NCI-H128 (cell line): ENCODE results near the gene POLR3C.
A peak's percentile ranks its signal among the peaks of the same experiment; 100 is the strongest.
"Not testable (repeated sequence)": the region's sequence is repeated elsewhere in the genome, so short reads cannot be mapped to it uniquely, and the experiment has no call there.

ENCODE experiments used
- DNase-seq: peaks from one replicate; lab custom pipeline; 2025; ENCODE audit not compliant: unreplicated experiment; lab: John Stamatoyannopoulos, UW

Gene POLR3C, protein sequence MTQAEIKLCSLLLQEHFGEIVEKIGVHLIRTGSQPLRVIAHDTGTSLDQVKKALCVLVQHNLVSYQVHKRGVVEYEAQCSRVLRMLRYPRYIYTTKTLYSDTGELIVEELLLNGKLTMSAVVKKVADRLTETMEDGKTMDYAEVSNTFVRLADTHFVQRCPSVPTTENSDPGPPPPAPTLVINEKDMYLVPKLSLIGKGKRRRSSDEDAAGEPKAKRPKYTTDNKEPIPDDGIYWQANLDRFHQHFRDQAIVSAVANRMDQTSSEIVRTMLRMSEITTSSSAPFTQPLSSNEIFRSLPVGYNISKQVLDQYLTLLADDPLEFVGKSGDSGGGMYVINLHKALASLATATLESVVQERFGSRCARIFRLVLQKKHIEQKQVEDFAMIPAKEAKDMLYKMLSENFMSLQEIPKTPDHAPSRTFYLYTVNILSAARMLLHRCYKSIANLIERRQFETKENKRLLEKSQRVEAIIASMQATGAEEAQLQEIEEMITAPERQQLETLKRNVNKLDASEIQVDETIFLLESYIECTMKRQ

DNA sequence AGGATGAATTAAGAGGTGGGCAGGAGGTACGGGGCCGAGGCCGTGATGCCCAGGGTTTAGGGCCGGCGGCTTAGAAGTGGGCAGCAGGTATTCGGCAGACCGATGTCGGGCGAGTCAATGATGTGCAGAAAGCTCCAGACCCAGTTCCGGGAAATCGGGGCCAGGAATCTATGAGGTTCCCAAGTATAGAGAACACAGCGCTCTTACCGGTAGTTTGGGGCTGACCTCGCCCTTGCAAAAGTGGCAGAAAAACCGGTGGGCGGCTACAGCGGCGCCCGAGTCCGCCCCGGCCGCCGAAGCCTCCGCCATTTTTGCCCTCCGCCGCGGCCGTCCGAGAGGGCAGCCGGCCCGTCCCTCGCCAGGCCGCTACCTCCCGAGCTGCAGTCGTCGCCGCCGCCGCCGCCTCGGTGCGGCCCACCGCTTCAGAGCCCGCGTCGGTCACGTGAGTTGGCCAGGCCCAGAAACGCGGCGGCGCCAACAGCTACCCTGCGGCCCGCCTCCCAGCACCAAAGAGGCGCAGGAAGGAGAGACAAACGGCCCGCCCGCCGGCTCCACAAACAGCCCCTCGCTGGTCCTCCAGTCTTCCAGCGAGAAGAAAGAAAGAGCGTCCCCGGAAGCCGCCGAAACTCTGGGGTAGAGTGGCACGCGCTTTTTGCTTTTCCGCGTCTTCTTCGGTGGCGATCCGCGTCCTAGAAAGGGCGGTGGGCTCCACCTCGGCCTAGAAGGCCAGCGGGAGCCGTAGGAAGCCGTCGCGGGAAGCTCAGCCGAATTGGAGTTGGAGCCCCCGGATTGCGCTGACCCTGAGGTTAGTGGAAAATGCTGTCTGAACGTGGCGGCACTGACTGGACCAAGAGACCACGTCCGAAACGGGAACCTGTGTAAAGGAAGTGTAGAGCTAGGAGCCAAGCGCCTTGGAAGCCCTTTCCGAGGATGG is at the start of gene POLR3C, which contains the start of gene RNF115:
TSS of gene POLR3C (plus strand) at position 636 of the 934 bp plus-strand sequence. CDS start 1,577 bp downstream, outside the sequence.
TSS of gene RNF115 (minus strand) at position 531 of the 934 bp plus-strand sequence. CDS start at position 309, 222 bp downstream.
- peak; percentile 86 for DNase-seq

GRCh38 chr1:145777357-145778145 is 46.4 kb upstream of the POLR3C start:
- DNase-seq, result no peak

GRCh38 chr1:145778146-145778540 is 45.9 kb upstream of the POLR3C start:
- DNase-seq, result no peak

- DNase-seq, result no peak
These were observed 41.5 kb upstream of the POLR3C start for GRCh38 chr1:145782272-145783099.

DNA sequence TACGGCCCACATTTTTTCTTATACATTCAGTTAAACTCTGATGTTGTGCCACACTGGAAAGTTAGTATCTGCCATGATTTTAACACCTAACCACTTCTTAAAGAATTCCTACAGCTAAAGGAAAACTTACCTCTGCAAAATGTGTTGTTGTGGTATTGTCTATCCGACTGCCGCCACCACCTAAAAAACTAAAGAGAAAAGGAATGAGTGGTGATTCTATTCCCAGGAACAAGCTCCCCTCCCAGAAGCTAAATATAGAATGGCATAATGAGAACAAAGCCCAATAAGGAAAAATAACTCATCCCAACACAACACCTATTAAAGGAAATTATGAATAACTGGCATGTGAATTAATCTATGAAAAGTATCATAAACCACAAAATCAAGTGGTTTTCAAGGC is 39.6 kb upstream of the POLR3C start:
- DNase-seq, result no peak

- no peak for DNase-seq
These were observed 38.5 kb upstream of the POLR3C start for GRCh38 chr1:145785547-145785946.

DNA sequence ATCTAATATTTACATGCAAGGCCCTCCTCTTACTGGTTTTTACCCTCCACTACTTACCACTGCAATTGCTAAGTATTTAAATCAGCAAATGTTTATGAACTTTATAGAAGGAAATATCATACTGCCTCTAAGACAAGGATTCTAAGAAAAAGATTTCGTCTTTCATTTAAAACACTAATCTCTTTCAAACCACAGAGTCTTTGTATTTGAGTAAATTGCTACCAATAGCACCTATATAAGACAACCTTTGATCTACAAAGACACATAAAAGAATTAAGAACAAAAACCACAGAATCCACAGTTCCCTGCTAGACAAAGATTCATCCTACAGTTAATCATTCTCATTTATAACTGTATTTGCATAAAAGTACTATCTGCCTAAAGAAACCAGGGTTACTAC is 37.7 kb upstream of the POLR3C start:
- DNase-seq, result no peak

GRCh38 chr1:145788580-145788979 is 35.4 kb upstream of the POLR3C start:
- no peak for DNase-seq

- not testable (repeated sequence) for DNase-seq
These were observed 32.1 kb upstream of the POLR3C start for GRCh38 chr1:145791860-145792259.

DNA sequence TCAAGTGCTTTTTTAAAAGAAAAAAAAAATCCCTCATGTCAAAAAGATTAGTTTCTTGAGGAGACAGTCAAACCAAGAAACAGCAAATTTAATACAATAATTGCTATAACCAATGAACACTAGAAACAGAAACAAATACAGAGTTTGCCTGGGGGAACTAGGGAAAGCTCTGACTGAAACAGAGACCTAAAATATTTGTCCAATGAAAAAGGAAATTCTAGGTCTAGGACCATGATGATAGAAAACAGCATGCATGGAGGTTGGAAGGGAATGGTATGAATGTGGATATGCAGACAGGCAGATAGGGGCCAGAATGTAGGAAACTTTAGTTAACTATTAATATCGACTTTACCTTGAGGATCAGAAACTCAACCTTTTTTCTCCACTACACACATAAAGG is 31.5 kb upstream of the POLR3C start:
- DNase-seq, result no peak

DNA sequence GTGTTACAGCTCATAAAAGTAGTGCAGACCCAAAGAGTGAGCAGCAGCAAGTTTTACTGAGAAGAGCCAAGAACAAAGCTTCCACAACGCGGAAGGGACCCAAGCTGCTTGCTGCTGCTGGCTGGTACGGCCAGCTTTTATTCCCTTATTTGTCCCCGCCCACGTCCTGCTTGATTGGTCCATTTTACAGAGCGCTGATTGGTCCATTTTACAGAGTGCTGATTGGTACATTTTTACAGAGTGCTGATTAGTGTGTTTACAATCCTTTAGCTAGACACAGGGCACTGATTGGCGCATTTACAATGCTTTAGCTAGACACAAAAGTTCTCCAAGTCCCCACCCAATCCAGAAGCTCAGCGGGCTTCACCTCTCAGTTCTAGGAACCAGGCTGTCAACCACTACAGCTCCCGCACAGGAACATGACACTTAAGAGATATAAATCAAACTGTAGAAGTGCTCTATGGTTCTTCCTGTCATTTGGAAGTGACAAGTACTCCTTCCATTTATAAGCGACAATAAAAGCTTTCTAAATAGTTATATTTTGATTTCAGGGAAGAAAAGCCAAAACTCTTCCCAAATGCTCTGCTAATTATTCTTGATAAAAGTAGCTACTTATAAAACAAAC is 28.6 kb upstream of the POLR3C start:
- no peak for DNase-seq

DNA sequence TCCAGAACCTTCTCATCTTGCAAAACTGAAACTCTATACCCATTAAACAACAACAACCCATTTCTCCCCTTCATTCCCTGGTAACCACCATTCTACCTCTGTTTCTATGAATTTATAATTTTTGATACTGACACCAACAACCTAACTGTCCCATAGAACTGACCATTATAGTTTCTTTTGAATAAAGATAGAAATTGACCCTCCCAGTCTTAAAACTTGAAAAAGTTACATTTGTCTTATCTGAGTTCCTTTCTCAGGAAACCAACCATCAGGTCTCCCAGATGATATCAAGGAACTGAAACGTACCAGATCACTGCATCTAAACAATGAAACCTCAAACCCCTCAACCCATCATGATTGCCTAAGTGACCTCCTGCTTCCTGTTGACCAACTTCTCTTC is 27.2 kb upstream of the POLR3C start:
- no peak for DNase-seq

DNA sequence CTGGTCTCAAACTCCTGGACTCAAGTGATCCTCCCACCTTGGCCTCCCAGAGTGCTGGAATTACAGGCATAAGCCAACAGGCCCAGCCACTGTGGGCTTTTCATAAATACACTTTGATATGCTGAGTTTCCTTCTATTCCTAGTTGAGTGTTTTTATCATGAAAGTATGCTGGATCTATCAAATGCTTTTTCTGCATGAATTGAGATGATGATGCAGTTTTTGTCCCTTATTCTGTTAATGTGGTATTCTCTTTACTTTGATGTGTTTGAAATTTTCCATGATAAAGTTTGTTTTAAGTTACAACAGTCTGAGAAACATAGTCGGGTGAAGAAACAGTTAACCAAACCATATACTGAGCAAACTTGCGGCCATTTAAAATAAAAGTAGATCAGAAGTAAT is 24.2 kb upstream of the POLR3C start:
- DNase-seq, result no peak

- DNase-seq, result no peak
These were observed 19.6 kb upstream of the POLR3C start for GRCh38 chr1:145804235-145805045.

- no peak for DNase-seq
These were observed 18.9 kb upstream of the POLR3C start for GRCh38 chr1:145805057-145805456.

DNA sequence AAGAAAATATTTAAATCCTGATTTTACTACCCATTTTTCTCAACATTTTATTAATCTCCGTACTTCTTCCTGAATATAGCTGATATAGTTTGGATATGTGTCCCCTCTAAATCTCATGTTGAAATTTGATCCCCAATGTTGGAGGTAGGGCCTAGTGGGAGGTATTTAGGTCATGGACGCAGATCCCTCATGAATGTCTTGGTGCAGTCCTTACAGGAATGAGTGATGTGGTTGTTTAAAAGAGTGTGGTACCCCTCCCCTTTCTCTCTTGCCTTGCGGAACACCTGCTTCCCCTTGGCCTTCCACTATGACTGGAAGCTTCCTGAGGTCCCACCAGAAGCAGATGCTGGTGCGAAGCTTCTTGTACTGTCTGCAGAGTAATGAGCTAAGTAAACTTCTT is 17.6 kb upstream of the POLR3C start:
- DNase-seq, result no peak

DNA sequence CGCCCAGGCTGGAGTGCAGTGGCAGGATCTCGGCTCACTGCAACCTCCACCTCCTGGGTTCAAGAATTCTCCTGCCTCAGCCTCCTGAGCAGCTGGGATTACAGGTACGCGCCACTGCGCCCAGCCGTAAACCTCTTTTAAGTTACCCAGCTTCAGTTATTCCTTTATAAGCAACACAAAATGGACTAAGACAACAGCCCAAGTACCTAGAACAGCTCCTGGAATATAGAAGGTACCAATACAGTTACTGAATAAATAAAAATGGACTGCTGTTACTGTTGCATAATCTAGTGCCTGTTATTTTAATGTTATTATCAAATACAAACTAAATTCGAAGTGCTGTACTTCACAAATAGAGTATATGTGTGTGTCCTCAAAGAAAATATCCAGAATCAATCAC is 17.2 kb upstream of the POLR3C start:
- no peak for DNase-seq

DNA sequence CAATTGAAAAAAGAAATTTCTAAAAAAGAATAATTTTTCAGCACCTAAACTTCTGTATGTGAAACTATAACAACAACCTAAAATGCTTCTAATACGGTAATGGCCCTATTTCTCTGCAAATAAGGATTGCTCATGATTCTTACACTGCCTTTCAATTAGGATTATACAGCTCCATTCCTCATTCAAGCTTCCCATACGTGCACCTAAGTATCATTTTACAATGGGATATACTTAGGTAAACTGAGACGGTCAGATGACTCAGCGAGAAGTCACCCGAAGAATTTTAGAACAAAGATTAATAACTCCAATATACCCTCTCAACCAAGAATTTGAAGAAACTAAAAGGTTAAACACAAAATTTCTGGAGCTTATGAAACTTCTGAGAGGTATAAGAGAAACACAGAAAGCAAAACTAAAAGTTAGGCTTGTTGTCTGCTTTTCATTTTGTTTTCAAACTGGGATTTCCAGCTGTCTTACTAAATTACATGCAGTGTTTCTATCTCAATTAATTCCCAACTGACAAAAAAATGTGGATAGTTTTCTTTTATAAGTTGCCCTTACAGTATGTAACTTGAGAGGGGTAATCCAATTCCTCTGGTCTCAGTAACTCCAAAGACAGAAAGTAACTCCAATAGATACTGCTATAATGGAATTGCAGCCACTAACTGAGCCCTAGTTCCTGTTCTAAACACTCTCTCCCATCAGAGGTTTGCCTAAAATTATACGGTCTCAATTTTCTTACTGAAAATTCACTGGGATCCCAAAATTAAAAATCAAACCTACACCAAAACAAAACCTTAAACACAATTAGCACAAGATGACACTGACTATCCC is 10.8 kb upstream of the POLR3C start:
- not testable (repeated sequence) for DNase-seq
